Kasumi-1 (cell line): ENCODE results near the gene CBX8.

Experiments used
- DNase-seq, 2 experiments: peaks; one replicate each; lab custom pipeline; 2025; lab: John Stamatoyannopoulos, UW

CBX8 gene

GRCh38 chr17:79796763-79797491 lies at the start of gene CBX8:
CBX8 (minus strand) TSS chr17:79797077; CDS start chr17:79796998, 79 bp downstream.
- DNase-seq, result peak; percentile 100

GRCh38 chr17:79845601-79845949 lies 48.7 kb upstream of the CBX8 start:
- DNase-seq, result peak; percentile 89 to 91

GRCh38 chr17:79844869-79845600 lies 48.2 kb upstream of the CBX8 start:
- peak; percentile 13 to 79 for DNase-seq

GRCh38 chr17:79843816-79844800 lies 47.2 kb upstream of the CBX8 start:
- DNase-seq, result no peak

GRCh38 chr17:79843474-79843815 lies 46.6 kb upstream of the CBX8 start:
- DNase-seq, result peak in 1 of 2 experiments; percentile 48

GRCh38 chr17:79842656-79843473 lies 46.0 kb upstream of the CBX8 start:
- peak; percentile 25 to 42 for DNase-seq

- DNase-seq, result no peak
Measured at GRCh38 chr17:79842136-79842655, 45.3 kb upstream of the CBX8 start.

GRCh38 chr17:79841369-79842135 lies 44.7 kb upstream of the CBX8 start:
- DNase-seq, result peak in 1 of 2 experiments; percentile 23

- DNase-seq, result no peak
Measured at GRCh38 chr17:79840989-79841286, 44.1 kb upstream of the CBX8 start.

- DNase-seq, result no peak
Measured at GRCh38 chr17:79840269-79840988, 43.6 kb upstream of the CBX8 start.

GRCh38 chr17:79839356-79840268 lies 42.7 kb upstream of the CBX8 start, which contains the start of gene CBX4:
CBX4 (minus strand) TSS chr17:79839440; CDS start chr17:79839251, 189 bp downstream.
- peak; percentile 91 to 92 for DNase-seq

GRCh38 chr17:79838522-79839274 lies 41.8 kb upstream of the CBX8 start:
- DNase-seq, result peak; percentile 73 to 77

GRCh38 chr17:79837888-79838521 lies 41.1 kb upstream of the CBX8 start:
- peak; percentile 32 to 68 for DNase-seq

- peak; percentile 84 to 86 for DNase-seq
Measured at GRCh38 chr17:79836972-79837887, 40.4 kb upstream of the CBX8 start.

- peak in 1 of 2 experiments; percentile 83 for DNase-seq
Measured at GRCh38 chr17:79836510-79836971, 39.7 kb upstream of the CBX8 start.

GRCh38 chr17:79835953-79836509 lies 39.2 kb upstream of the CBX8 start:
- no peak for DNase-seq
